ENCODE results near the gene PLCL1.
A peak's percentile ranks its signal among the peaks of the same experiment; 100 is the strongest.
"Not testable (repeated sequence)": the region's sequence is repeated elsewhere in the genome, so short reads cannot be mapped to it uniquely, and the experiment has no call there.

PLCL1 gene

GRCh38 chr2:198000417-198000816, 196.0 kb downstream of the PLCL1 start:
- no peak for DNase-seq (ENCODE audit: low read depth)

DNA sequence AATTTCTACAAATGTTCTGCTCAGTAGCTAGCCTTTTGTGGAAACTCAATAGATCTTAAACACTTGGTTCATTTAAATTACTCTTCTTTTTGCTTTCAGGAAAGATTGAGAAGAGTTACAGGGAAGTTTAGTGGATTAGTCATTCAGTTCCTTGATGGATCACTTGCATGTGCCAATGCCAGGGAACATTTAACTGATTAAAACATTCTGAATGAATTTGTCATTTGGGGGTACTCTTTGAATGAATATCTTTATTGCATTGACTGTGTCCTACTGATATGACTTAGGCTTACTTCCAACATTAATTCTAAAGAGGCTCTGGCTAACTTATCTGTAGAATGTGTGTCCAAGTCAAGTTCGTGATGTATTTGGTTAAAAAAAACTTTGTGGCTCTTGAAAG, 199.8 kb downstream of the PLCL1 start:
- DNase-seq (ENCODE audit: low read depth) = no peak

DNA sequence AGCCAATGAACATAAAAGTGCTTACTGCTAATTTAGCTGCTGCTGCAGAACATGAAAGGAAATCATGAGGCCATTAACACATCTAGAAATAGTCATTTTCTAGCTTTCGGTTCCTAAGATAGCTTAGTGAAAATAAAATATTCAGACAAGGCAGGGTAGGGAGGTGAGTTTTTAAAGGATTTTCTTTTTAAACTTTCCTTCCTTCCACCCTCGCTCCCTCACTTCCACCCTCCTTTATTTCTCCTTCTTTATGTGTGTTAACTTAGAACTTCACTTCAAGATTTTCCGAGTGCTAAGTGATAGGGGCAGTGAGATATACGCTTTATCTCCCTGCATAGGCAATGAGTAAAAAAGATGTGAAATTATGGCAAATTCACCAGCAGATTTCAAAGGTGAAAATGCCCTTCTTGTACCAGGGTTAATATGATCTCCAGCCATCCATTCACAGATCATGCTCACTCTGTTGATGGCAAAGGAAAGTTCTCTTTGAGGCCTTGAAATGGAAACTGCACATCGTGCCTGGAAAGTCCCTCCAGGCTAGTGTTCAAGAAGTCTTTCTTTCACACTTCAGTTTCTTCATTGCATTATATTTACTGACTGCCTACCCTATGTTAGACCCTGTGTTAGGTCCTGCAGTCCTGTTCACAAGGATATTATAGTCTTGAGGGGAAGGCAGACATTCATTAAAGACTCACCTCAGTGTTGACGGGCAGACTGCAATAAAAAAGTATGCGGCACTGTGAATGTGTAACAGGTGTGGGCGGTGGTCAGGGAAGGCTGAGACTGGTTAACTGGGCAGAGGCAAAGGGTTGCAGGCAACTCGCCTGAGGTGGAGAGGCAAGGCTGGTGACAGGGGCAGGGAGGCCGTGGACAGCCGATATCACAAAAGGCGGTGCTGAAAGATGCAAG, 200.8 kb downstream of the PLCL1 start:
- peak; percentile 26 for DNase-seq (ENCODE audit: low read depth)

DNA sequence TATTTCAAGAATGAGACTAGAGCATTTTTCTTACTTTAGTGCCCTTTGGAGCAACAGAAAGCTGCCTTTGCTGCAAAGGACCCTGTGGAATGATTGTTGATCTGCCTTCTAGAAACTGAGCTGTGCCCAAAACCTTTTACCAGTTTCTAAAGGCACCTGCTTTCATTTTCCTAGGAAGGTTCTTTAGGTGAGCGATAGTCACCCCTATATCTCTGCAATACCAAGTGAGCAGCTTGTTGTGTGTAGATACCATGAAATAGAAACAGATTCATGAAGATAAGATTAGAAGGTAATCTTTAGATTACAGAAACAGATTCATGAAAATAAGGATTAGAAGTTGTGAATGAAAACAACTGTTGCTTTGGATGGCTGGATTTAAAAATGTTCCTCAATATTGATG, 202.3 kb downstream of the PLCL1 start:
- DNase-seq (ENCODE audit: low read depth) = no peak

DNA sequence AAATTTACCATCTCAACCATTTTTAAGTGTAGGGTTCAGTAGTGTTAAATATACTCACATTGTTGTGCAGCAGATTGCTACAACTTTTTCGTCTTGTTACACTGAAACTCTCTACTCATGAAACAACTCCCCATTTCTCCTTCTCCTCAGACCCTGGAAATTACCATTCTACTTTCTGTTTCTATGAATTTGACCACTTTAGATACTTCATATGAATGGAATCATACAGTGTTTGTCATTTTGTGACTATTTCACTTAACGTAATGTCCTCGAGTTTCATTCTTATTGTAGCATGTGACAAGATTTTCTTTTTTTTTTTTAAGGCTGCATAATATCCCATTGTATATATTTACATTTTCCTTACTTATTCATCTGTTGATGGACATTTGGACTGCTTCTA, 203.8 kb downstream of the PLCL1 start:
- DNase-seq (ENCODE audit: low read depth) = no peak

DNA sequence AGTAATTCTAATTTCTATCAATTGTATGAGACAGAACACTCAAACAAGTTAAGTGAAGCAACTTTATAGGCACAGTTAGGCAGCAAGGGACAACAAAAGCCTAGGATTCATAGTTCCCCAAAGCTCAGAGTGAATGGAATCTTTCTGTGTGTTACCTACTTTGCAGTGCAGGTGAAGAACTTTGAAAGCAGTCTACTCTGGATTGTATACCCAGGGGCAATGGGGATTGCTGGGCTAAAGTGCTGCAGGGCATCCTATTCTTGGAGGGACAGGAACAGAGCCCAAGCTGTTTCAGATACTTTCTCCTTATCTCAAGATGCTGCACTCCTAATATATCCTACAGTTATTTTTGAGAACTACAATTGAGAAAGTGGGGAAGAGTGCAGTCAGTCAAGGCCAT, 207.6 kb downstream of the PLCL1 start:
- DNase-seq (ENCODE audit: low read depth) = no peak

DNA sequence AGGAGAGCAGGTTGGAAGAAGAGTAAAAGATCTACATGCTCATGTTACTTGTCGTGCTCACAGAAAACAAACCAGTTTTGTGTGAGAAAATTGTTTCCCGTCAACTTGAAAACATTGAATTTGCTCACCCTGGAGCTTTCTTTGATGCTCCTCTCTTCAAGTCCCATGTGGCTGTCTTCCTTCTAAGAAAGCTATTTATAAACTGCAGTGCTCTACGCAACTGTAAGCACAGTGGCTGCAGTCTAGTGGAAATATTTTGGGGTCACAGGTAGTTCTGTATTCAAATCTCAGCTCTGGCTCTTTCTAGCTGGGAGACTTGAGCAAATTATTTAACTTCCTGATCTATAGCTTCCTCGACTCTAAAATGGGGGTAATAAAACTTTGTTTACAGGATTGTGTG, 211.8 kb downstream of the PLCL1 start:
- DNase-seq (ENCODE audit: low read depth) = no peak

GRCh38 chr2:198017068-198017467, 212.7 kb downstream of the PLCL1 start:
- no peak for DNase-seq (ENCODE audit: low read depth)

GRCh38 chr2:198028955-198029354, 224.6 kb downstream of the PLCL1 start:
- no peak for DNase-seq (ENCODE audit: low read depth)

DNA sequence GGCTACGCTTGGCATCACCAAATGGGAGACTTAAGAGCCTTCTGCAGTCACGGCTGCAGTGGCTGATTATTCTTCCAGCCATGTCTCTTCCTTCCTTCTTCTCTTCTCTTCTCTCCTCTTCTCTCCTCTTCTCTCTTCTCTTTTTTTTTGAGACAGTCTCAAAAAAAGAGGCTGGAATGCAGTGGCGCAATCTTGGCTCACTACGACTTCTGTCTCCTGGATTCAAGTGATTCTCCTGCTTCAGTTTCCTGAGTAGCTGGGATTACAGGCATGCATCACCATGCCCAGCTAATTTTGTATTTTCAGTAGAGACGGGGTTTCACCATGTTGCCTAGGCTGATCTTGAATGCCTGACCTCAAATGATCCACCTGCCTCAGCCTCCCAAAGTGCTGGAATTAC, 225.2 kb downstream of the PLCL1 start:
- DNase-seq (ENCODE audit: low read depth) = not testable (repeated sequence)

DNA sequence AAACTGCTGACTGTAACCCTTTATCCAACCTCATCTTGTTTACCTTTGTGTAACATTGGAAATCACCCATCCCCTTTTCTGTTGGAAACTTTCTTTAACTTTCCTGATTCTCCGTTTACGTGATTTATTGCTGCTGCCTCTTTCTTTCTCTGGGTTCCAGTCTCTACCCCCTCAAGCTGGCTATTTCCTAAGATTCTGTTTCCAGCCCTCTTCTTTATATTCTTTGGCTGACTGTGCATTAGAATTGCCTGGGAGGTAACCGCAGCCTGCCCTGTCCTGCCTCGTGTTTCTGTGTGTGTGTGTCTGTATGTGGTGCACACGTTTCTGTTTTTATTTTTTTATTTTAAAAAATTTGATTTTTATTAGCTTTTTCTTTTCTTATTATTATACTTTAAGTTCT, 229.2 kb downstream of the PLCL1 start:
- no peak for DNase-seq (ENCODE audit: low read depth)

DNA sequence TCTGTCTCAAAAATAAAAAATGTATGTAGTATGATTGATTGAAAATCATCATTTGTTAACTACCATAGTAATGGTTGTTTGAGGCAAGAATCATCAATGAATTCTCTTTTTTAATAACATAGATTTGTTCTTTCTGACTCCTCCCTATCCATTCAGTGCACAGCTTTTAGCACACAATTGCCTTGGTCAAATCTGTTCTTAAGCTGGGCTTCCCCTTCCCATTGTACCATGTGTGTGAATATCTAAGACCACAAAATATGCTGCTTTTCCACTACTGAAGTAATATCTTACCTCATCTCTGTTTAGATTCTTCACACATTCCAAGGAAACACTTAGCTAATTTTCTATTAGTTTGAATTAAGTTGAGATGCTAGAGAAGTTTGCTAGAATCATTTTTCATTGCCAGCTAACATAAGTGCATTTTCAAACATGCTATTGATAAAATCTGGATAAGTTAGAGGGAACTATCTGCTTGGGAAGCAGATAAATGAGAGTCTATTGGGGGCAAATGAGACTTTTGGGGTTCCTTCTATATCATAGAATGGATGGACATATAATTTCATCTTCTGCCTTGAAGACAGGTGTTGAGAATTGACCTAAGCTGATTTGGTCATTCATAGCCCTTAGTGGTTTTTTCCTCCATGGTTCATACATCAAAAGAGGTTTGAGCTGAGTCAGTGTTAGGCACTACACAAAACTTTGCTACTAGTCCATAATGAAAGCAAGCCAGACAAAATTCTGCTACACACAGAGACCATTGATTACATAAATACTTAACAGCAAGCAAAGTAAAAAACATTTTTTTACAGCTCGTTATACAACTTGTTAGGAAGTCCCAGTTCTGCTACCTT, 231.9 kb downstream of the PLCL1 start:
- DNase-seq (ENCODE audit: low read depth) = no peak

- DNase-seq (ENCODE audit: low read depth) = no peak
Measured at GRCh38 chr2:198040835-198041234, 236.4 kb downstream of the PLCL1 start.

DNA sequence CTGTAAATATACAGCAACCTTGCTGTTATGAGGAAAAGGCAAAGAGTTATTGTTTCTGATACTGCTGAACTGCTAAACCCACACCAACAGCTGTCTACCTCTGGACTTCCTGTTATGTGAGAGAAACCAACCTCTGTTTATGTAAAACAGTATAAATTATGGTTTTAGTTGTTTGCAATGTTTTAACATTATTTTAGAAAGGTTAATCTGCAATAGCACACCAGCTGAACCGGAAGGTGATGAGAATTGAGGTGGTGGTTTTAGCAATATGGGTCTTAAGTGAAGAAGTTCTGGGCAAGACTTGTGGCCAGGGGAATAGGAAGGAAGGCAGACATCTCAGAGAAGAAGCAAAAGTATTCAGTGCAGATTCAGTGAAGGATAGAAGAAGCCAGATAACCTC, 237.8 kb downstream of the PLCL1 start:
- no peak for DNase-seq (ENCODE audit: low read depth)

- no peak for DNase-seq (ENCODE audit: low read depth)
Measured at GRCh38 chr2:198044777-198045176, 240.4 kb downstream of the PLCL1 start.

DNA sequence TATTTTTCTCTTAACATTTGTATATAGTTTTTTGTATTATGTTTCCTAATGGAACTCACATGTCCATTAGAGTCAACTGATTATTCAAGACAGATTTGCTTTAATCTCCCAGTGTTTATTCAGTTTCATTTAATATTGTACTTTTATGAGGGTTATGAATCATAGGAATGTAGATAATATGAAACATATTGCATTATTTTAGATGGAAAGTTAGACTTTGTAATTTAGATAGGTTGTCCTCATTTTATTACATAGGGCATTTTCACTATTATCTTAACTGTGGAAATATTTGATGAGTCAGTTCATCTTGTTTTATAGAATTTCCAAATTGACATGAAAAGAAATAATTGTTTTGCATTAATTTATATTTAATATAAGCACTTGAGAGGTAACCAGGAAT, 240.8 kb downstream of the PLCL1 start:
- no peak for DNase-seq (ENCODE audit: low read depth)

DNA sequence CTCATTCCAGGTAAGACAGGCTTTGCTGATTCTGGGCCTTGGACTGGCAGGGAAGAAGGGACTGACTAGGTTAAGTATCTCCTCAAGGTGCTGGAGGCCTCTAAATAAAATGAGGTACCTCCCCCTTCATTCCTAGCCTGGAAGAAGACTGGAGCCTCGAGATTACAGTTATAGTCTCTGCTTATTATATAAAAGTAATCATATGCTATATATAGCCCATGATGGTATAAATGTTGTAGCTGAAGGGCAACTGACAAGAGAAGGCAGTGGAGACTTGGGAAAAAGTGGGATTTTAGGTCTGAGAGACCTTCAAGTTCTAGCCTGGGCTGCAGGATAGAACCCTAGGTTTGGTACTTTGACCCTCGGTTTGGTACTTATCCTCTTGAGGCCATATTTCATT, 248.3 kb downstream of the PLCL1 start:
- no peak for DNase-seq (ENCODE audit: low read depth)

DNA sequence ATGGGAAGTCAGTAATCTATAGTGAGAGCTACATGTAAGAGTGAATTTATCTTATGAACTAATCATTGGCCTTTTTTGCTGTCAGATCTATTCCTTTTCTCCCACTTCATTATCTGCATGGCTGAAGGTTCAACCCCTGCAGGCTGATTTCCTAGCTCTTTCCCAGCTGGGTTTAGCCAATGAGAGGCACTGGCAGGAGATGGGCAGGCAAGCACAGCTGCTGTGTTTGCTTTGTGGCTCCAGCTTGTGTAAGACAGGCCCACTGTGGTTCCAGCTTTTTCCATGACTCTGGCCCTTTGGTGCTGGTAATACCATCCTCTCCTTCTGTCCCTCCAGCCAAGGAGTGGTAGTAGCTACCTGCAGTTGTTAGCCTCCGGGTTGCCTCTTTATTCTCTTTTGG, 248.8 kb downstream of the PLCL1 start:
- no peak for DNase-seq (ENCODE audit: low read depth)

- no peak for DNase-seq (ENCODE audit: low read depth)
Measured at GRCh38 chr2:198053776-198054175, 249.4 kb downstream of the PLCL1 start.

- DNase-seq (ENCODE audit: low read depth) = peak; percentile 40
Measured at GRCh38 chr2:198054299-198054698, 249.9 kb downstream of the PLCL1 start.

- no peak for DNase-seq (ENCODE audit: low read depth)
Measured at GRCh38 chr2:198055716-198056115, 251.3 kb downstream of the PLCL1 start.

GRCh38 chr2:198056836-198057235, 252.4 kb downstream of the PLCL1 start:
- DNase-seq (ENCODE audit: low read depth) = no peak

- DNase-seq (ENCODE audit: low read depth) = no peak
Measured at GRCh38 chr2:198059800-198060199, 255.4 kb downstream of the PLCL1 start.

All from stimulated activated CD4-positive, alpha-beta T cell treated with anti-CD3 and anti-CD28 coated beads, Interleukin-2, amount 100 ng/mL, for 4 hours (primary cell).